GM12874 (cell line): ENCODE measurements around the gene HMX3.

ENCODE experiments used
- CTCF ChIP-seq: IDR thresholded peaks from 2 replicates; pipeline ENCODE4 v1.5.1; 2011; ENCODE audit warnings: low read depth, mild to moderate bottlenecking, control low read depth, low read length, moderate library complexity; ENCODE audit not compliant: insufficient read depth

The HMX3 gene

GRCh38 chr10:123170961-123171360, 35.2 kb downstream of the HMX3 start:
- no peak for TF ChIP-seq CTCF

- no peak for TF ChIP-seq CTCF
Measured at GRCh38 chr10:123175389-123176387, 39.9 kb downstream of the HMX3 start.

- TF ChIP-seq CTCF, result no peak
Measured at GRCh38 chr10:123180101-123181090, 44.6 kb downstream of the HMX3 start.

GRCh38 chr10:123183724-123184123, 48.0 kb downstream of the HMX3 start:
- TF ChIP-seq CTCF, result no peak

- no peak for TF ChIP-seq CTCF
Measured at GRCh38 chr10:123187781-123188180, 52.0 kb downstream of the HMX3 start.
